Right renal pelvis (tissue), 4 donors: Measurements from ENCODE around the gene ZG16. TPM values are rescaled to one million over a fixed set of nuclear protein-coding genes. Genes with fewer than 3 reads are reported as not detected.
A peak's percentile ranks its signal among the peaks of the same experiment; 100 is the strongest.
"Not testable (repeated sequence)": the region's sequence is repeated elsewhere in the genome, so short reads cannot be mapped to it uniquely, and the experiment has no call there.

Experiments used
- DNase-seq, 4 donors: peaks; one replicate each; pipeline ENCODE4 v3.0.0-alpha.2; 2013; ENCODE audit warnings: low read depth in 4 of 4, low spot score in 3 of 4, missing footprints in 1 of 4
- polyA plus RNA-seq, 4 donors: library from polyadenylated mRNA; unstranded; fragments of 120-200 nt; gene quantifications; one replicate each; pipeline ENCODE4 v1.2.1, GENCODE V29; 2013; ENCODE audit not compliant: insufficient read length in 4 of 4

ZG16 gene
- polyA plus RNA-seq, 4 donors, result 0.01 TPM; not detected in 3

DNA sequence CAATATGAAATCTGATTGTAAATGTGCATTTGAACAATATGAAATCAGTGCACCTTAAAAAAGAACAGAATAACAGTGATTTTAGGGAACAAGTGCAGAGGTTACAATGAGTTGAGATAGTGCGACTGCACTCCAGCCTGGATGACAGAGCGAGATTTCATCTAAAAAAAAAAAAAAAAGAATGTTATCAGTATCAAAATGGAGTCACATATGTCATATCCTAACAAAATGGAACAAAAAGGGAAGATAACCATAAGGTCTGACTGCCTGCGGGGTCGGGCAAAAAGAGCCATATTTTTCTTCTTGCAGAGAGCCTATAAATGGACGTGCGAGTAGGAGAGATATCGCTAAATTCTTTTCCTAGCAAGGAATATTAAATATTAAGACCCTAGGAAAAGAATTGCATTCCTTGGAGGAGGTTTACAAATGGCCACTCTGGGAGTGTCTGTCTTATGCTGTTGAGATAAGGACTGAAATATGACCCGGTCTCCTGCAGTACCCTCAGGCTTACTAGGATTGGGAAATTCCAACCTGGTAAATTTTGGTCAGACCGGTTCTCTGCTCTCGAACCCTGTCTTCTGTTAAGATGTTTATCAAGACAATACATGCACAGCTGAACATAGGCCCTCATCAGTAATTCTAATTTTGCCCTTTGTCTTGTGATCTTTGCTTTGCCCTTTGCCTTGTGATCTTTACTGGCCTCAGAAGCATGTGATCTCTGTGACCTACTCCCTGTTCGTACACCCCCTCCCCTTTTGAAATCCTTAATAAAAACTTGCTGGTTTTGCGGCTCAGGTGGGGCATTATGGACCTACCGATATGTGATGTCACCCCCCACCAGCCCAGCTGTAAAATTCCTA lies 5.3 kb downstream of the ZG16 start:
- DNase-seq, result not testable (repeated sequence)

GRCh38 chr16:29784157-29784556 lies 6.1 kb downstream of the ZG16 start:
- DNase-seq, result no peak

GRCh38 chr16:29784901-29785500 lies 6.9 kb downstream of the ZG16 start:
- DNase-seq, result peak in 1 of 4 donors; percentile 44

DNA sequence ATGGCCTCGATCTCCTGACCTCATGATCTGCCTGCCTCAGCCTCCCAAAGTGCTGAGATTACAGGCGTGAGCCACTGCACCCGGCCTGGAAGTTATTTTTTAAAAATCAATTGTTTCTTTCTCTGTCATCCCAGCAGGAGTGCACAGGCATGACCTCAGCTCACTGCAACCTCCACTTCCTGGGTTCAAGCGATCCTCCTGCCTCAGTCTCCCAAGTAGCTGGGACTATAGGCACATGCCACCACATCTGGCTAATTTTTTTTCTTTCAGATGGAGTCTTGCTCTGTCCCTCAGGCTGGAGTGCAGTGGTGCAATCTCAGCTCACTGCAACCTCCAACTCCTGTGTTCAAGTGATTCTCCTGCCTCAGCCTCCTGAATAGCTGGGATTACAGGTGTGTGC lies 9.1 kb downstream of the ZG16 start:
- not testable (repeated sequence) for DNase-seq

DNA sequence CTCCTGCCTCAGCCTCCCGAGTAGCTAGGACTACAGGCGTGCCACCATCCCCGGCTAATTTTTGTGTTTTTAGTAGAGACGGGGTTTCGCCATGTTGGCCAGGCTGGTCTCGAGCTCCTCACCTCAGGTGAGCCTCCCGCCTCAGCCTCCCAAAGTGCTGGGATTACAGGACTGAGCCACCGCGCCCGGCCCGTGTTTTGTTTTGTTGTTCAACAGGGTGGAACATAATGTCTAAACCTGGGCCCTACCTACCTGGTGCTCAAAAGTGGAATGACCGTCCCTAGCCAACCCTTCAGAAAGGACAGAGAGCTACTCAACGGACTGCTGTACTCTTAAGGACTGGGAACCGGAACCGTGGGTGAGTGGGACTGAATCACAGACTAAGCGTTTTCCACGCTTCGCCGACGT lies 11.7 kb downstream of the ZG16 start:
- DNase-seq, result no peak

- DNase-seq, result peak; percentile 97 to 99 (median 98)
These were observed 12.3 kb downstream of the ZG16 start, which contains the start of gene KIF22 for GRCh38 chr16:29790183-29790948. Gene KIF22 (plus strand): TSS chr16:29790751. CDS start chr16:29790760, 9 bp downstream.

GRCh38 chr16:29790949-29791844 lies 13.1 kb downstream of the ZG16 start:
- DNase-seq, result no peak

DNA sequence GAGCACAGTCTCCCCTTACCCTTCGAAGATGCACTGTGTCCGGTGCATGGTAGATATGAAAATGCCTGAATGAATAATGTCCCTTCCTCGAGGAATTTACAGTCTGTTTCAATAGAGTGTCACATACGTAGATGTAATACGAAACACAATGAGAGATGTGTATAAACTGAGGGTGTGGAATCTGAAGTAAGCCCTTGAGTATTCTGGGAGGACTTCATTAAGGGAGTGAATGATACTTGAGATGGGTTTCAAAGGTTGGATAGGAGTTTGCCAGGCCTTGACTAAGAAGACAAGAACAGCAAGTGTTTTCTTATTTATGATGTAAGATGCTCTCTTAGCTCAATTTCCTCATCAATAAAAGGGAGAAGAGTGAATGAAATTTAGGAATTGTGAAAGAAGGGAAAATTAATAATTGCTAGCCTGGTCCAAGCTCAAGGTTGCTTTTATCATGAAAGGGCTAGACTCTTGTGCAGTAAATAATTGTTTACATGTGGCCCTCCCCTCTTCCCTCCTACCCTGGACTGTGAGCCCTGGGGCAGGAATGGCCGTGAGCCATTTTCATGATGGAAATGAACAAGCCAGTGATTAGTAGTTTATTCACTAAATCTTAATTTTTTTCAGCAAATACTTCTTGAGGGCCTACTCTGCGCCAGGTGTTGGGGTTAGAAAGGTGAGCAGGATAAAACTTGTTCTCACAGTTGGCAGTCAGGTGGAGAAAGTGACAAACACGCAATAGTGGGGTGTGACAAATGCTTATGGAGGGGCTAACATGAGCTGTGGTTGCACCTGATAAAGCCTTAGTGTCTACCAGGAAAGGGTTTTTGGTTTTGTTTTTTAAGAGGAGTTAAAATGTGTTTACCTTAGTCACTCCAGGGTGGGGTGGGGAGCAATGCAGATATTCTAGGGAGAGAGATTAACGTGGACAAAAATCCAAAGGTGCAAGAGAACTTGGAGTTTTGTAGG lies 14.1 kb downstream of the ZG16 start:
- no peak for DNase-seq

GRCh38 chr16:29793153-29793552 lies 15.1 kb downstream of the ZG16 start:
- DNase-seq, result not testable (repeated sequence)

GRCh38 chr16:29794231-29794710 lies 16.2 kb downstream of the ZG16 start:
- no peak for DNase-seq

GRCh38 chr16:29802416-29802935 lies 24.4 kb downstream of the ZG16 start:
- no peak for DNase-seq

DNA sequence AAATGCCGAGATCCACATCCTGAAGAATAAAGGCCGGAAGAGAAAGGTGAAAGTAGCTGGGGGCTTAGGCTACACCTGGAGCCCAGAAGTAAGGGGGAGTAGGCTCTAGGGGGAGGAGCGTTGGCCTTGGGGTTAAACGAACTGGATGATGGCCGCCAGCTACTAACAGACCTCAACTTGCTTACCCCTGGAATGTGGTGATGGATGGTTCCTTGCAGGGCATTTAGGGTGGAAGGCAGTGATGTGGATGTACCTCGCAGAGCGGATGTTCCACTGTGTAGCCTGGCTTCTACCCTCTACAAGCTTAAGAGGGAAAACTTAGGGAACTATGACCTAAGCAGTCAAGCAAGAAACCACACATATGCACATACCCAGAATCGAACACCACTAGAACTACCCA lies 26.0 kb downstream of the ZG16 start:
- DNase-seq, result no peak

GRCh38 chr16:29804455-29805231 lies 26.6 kb downstream of the ZG16 start:
- DNase-seq, result no peak

DNA sequence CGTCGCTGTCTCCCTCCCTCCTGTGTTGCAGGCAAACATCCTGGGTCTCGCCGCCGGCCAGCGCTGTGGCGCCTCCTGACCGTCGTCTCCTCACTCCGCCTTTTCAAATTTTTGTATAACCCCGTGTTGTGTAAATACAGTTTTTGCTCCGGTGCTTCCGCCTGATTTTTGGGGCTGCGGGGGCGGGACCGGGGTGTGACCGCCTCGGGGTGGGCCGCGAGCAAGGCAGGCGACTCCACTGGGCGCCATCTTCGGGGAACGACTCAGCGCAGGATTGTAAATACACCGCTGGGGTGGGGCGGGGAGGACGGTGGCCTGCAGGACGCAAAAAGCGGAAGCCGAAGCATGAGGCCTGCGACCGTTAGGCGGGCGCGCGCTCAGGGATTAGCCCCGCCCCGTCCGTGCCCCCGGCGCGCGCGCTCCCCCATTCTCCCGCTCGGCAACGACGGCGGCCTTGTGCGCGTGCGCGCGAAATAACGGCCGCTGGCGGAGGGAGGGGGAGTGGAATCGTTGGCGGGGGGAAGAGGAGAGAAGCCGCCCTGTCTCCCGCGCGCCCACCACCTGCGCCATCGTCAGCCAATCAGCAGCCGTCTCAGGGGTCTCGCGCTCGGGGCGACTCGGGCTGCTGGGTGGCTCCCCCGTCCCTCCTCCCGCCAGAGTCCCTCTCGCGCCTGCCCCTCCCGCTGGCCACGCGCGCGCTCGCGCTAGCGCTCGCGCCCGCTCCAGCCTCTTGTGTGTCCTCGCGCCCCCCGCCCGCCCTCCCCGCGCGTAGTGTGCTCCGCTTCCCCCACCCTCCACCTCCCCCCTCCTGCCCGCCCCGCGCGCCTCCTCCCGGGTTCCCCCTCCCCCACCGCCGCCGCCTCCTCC lies 27.4 kb downstream of the ZG16 start:
- DNase-seq, result peak; percentile 92 to 96 (median 93)

DNA sequence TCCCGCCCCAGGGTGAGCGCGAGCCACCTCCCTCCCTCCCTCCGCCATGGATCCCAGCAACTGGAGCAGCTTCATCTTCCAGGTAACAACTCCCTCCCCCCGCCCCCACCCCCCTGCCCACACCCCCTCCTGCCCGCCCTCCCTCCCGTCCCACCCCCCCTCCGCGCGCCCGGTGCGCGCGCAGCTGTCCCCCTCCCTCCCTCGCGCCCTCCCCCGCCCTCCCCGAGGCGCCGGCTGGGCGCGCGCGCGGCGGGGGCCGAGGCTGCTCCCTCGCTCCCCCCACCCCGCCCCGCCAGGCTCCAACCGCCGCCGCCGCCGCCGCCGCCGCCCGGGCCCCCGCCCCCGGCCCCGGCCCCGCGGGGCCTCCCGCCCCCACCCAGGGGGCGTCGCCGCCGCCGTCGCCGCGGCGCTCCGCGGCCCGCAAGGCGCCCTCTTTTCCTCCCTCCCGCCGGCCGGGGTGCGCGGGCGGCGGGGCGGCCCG lies 28.1 kb downstream of the ZG16 start, which contains the start of gene MAZ:
Gene MAZ (plus strand): TSS at position 431 of the 481 bp plus-strand sequence. CDS start 173 bp downstream, outside the sequence.
- no peak for DNase-seq

DNA sequence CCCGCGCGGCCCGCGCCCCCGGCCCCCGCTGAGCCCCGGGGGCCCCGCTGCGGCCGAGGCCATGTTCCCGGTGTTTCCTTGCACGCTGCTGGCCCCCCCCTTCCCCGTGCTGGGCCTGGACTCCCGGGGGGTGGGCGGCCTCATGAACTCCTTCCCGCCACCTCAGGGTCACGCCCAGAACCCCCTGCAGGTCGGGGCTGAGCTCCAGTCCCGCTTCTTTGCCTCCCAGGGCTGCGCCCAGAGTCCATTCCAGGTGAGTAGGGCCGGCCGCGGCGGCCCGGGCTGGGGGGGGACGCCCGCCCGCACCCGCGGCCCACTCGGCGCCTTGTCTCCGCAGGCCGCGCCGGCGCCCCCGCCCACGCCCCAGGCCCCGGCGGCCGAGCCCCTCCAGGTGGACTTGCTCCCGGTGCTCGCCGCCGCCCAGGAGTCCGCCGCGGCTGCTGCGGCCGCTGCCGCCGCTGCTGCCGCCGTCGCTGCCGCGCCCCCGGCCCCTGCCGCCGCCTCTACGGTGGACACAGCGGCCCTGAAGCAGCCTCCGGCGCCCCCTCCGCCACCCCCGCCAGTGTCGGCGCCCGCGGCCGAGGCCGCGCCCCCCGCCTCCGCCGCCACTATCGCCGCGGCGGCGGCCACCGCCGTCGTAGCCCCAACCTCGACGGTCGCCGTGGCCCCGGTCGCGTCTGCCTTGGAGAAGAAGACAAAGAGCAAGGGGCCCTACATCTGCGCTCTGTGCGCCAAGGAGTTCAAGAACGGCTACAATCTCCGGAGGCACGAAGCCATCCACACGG lies 28.8 kb downstream of the ZG16 start:
- DNase-seq, result no peak
